SK-N-MC (cell line): Measurements from ENCODE around the gene APOBEC3H.

Experiments used
- EZH2 ChIP-seq: fragments of 200-600 bp; sonication (generic); IDR thresholded peaks from one replicate; pipeline ENCODE4 v1.6.1; 2017; ENCODE audit warnings: antibody characterized with exemption
- FOXP2 ChIP-seq: optimal IDR thresholded peaks from 2 replicates; pipeline ENCODE3; 2011; ENCODE audit warnings: mild to moderate bottlenecking, moderate library complexity; ENCODE audit not compliant: insufficient read depth; ENCODE audit errors: extremely low read length, control extremely low read depth
- POLR2AphosphoS5 ChIP-seq: IDR thresholded peaks from 2 replicates; pipeline ENCODE4 v1.6.1; 2012; ENCODE audit warnings: mild to moderate bottlenecking, low read depth, low read length, borderline replicate concordance

DNA sequence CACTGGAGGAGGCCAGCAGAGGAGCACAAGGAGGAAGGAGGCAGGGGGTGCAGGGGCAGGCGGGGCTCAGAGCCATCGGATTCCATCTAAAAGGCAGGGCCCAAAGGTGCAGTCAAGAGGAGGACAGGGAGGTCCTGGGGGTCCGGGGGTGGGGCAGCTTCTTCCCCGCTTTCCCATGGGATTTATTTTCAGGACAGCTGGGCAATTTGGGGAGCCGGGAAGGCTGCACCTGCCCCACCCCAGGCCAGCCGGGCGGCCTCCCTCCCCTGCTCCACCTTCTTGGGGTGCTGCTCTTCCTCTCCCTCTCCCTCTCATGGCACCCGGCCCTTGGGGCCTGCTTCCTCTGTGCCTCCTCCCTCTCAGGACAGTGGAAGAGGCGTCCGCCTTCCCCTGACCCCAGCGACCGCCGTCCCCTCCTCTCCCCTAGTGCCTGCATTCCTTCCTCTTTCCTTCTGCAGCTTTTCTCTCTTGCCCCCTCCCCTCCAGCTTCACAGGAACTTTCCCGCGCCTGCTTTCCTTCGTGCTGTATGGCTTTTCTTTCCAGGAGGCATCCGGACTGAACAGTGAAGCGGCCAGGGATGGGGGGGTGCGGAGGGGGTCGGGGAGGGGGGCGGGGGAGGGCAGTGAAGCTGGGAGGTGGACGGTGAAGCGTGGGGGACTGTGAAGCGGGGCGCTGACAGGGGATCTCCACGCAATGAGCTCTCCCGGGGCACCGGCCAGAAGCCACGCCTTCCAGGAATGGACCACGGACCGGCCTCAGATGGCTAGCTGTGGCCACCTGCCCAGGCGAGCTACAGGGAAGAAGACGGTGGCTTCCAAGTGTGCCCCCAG lies 26.9 kb downstream of the APOBEC3H start:
- no peak for TF ChIP-seq EZH2
- no peak for TF ChIP-seq FOXP2
- no peak for TF ChIP-seq POLR2AphosphoS5
